ENCODE results near the gene UGT1A4. TPM values are rescaled to one million over a fixed set of nuclear protein-coding genes. Genes with fewer than 3 reads are reported as not detected.

The UGT1A4 gene
- polyA plus RNA-seq, 3 donors, result not detected

GRCh38 chr2:233796254-233796653 is 77.7 kb downstream of the UGT1A4 start:
- Histone ChIP-seq H3K4me2 (replicated peaks; ENCODE audit: extremely low read depth, low read length, poor library complexity, severe bottlenecking) (no peak overlapping the region), H3K9me3 (replicated peaks in 1 of 2; ENCODE audit: control insufficient read depth in 1 of 2, insufficient read depth in 1 of 2, low read length in 2 of 2) (no peaks in the 10 kb centered on the region), H3K36me3 (replicated peaks in 1 of 2; ENCODE audit: control insufficient read depth in 1 of 2, insufficient read depth in 2 of 2, low read length in 2 of 2) (no peaks in the 10 kb centered on the region), H3K27me3 (ENCODE audit: control insufficient read depth in 2 of 2, insufficient read depth in 2 of 2, low read length in 2 of 2) (no peaks in the 10 kb centered on the region), H3K27ac (ENCODE audit: low read depth in 1 of 2, low read length in 2 of 2) (no peak overlapping the region), H2AFZ (ENCODE audit: insufficient read depth, low read depth, low read length, poor library complexity, severe bottlenecking) (no peak overlapping the region), H3K4me3 (replicated peaks in 1 of 3; ENCODE audit: low read depth in 2 of 3, low read length in 3 of 3) (no peak overlapping the region), H3K79me2 (ENCODE audit: insufficient read depth, low read length) (no peaks in the 10 kb centered on the region), H3K9ac (ENCODE audit: insufficient read depth, low read length, poor library complexity, severe bottlenecking) (no peak overlapping the region), H3K4me1 (ENCODE audit: control insufficient read depth in 1 of 2, insufficient read depth in 2 of 2, low read length in 2 of 2) (no peaks in the 10 kb centered on the region), H4K20me1 (ENCODE audit: insufficient read depth, low read length) (no peaks in the 10 kb centered on the region)
- TF ChIP-seq CTCF (IDR thresholded peaks at IDR 0.05), result no peak
- no peaks in the 10 kb centered on the region for H3K36me3 Mint-ChIP-seq
- H3K4me3 Mint-ChIP-seq, result no peak overlapping the region
- intact Hi-C loops (cut with micrococcal nuclease), result no loop called here
- DNase-seq, result no peak
- peaks cover 0 to 9% (median 7%) of the 10 kb centered on the region in 3 donors for H3K27me3 Mint-ChIP-seq (ENCODE audit: low read depth in 3 of 3)
- H3K27ac Mint-ChIP-seq, result no peak overlapping the region
- peaks cover 0 to 2% (median 0%) of the 10 kb centered on the region in 7 donors for H3K9me3 Mint-ChIP-seq
- 92% methylated on average over 3 of the region's 9 CpGs for WGBS (ENCODE audit: insufficient coverage)
- no peaks in the 10 kb centered on the region for H3K4me1 Mint-ChIP-seq

GRCh38 chr2:233798335-233799086 is 80.0 kb downstream of the UGT1A4 start:
- H3K4me1 Mint-ChIP-seq, result no peaks in the 10 kb centered on the region
- intact Hi-C loops (cut with micrococcal nuclease), result no loop called here

More at GRCh38 chr2:233798335-233799086, 80.0 kb downstream of the UGT1A4 start:
- Histone ChIP-seq H3K4me2 (replicated peaks; ENCODE audit: extremely low read depth, low read length, poor library complexity, severe bottlenecking) (no peak overlapping the region), H3K27me3 (ENCODE audit: control insufficient read depth in 2 of 2, insufficient read depth in 2 of 2, low read length in 2 of 2) (no peaks in the 10 kb centered on the region), H3K27ac (ENCODE audit: low read depth in 1 of 2, low read length in 2 of 2) (no peak overlapping the region), H2AFZ (ENCODE audit: insufficient read depth, low read depth, low read length, poor library complexity, severe bottlenecking) (no peak overlapping the region), H3K9ac (ENCODE audit: insufficient read depth, low read length, poor library complexity, severe bottlenecking) (no peak overlapping the region), H3K9me3 (replicated peaks in 1 of 2; ENCODE audit: control insufficient read depth in 1 of 2, insufficient read depth in 1 of 2, low read length in 2 of 2) (no peaks in the 10 kb centered on the region), H3K4me3 (replicated peaks in 1 of 3; ENCODE audit: low read depth in 2 of 3, low read length in 3 of 3) (no peak overlapping the region), H4K20me1 (ENCODE audit: insufficient read depth, low read length) (no peaks in the 10 kb centered on the region), H3K4me1 (ENCODE audit: control insufficient read depth in 1 of 2, insufficient read depth in 2 of 2, low read length in 2 of 2) (no peaks in the 10 kb centered on the region), H3K36me3 (replicated peaks in 1 of 2; ENCODE audit: control insufficient read depth in 1 of 2, insufficient read depth in 2 of 2, low read length in 2 of 2) (no peaks in the 10 kb centered on the region), H3K79me2 (ENCODE audit: insufficient read depth, low read length) (no peaks in the 10 kb centered on the region)
- no peak for DNase-seq
- TF ChIP-seq CTCF (IDR thresholded peaks at IDR 0.05), result no peak
- 89% methylated on average over 12 of the region's 14 CpGs for WGBS (ENCODE audit: insufficient coverage)
- no peak overlapping the region for H3K27ac Mint-ChIP-seq
- H3K36me3 Mint-ChIP-seq, result no peaks in the 10 kb centered on the region
- H3K27me3 Mint-ChIP-seq (ENCODE audit: low read depth in 3 of 3), result peaks cover 0 to 11% (median 7%) of the 10 kb centered on the region in 3 donors
- peaks cover 0 to 2% (median 0%) of the 10 kb centered on the region in 7 donors for H3K9me3 Mint-ChIP-seq
- no peak overlapping the region for H3K4me3 Mint-ChIP-seq

Data from CD14-positive monocyte (primary cell).